Liver (tissue), 9 donors: Measurements from ENCODE around the gene AGAP2. TPM values are rescaled to one million over a fixed set of nuclear protein-coding genes. Genes with fewer than 3 reads are reported as not detected.
A peak's percentile ranks its signal among the peaks of the same experiment; 100 is the strongest.

Experiments used
- DNase-seq: peaks from one replicate; pipeline ENCODE4 v3.0.0-alpha.2; 2017; ENCODE audit warnings: low spot score
- H3K27ac ChIP-seq, 2 donors: one replicate each; pipeline ENCODE4 v1.7.0; 2013; ENCODE audit warnings: inconsistent platforms in 2 of 2, low read length in 2 of 2, control low read depth in 1 of 2, low read depth in 1 of 2, mild to moderate bottlenecking in 1 of 2
- H3K27me3 ChIP-seq, 4 donors: one replicate each; pipeline versions ENCODE4 v1.6.1 to v1.7.0; 2013; ENCODE audit warnings: low read length in 3 of 4, inconsistent platforms in 1 of 4, mild to moderate bottlenecking in 1 of 4, moderate library complexity in 1 of 4; ENCODE audit not compliant: control insufficient read depth in 4 of 4, insufficient read depth in 4 of 4
- H3K36me3 ChIP-seq, 4 donors: one replicate each; pipeline versions ENCODE4 v1.6.1 to v1.7.0; 2013; ENCODE audit warnings: low read length in 3 of 4, mild to moderate bottlenecking in 3 of 4, low read depth in 1 of 4, moderate library complexity in 1 of 4; ENCODE audit not compliant: control insufficient read depth in 4 of 4, insufficient read depth in 3 of 4
- H3K4me1 ChIP-seq, 4 donors: one replicate each; pipeline versions ENCODE4 v1.6.1 to v1.7.0; 2013; ENCODE audit warnings: low read length in 3 of 4, mild to moderate bottlenecking in 3 of 4, moderate library complexity in 1 of 4; ENCODE audit not compliant: control insufficient read depth in 4 of 4, insufficient read depth in 4 of 4
- H3K4me3 ChIP-seq, 3 donors: one replicate each; pipeline versions ENCODE4 v1.6.1 to v1.7.0; 2013; ENCODE audit warnings: low read length in 3 of 3, control low read depth in 1 of 3, low read depth in 1 of 3, mild to moderate bottlenecking in 1 of 3
- H3K9ac ChIP-seq, 2 donors: one replicate each; pipeline ENCODE4 v1.7.0; 2013; ENCODE audit warnings: low read length in 2 of 2, mild to moderate bottlenecking in 2 of 2, moderate library complexity in 2 of 2, control low read depth in 1 of 2, low read depth in 1 of 2
- H3K9me3 ChIP-seq, 4 donors: one replicate each; pipeline versions ENCODE4 v1.6.1 to v1.7.0; 2013; ENCODE audit warnings: low read length in 3 of 4; ENCODE audit not compliant: control insufficient read depth in 4 of 4
- EGR1 ChIP-seq, 2 donors: IDR thresholded peaks; 2 replicates each; pipeline ENCODE4 v1.6.1; 2016 to 2018; ENCODE audit warnings: antibody characterized with exemption in 2 of 2, low read depth in 2 of 2
- FOXA1 ChIP-seq: IDR thresholded peaks from 2 replicates; pipeline ENCODE4 v1.6.1; 2016; ENCODE audit warnings: antibody characterized with exemption
- FOXA2 ChIP-seq: IDR thresholded peaks from 2 replicates; pipeline ENCODE4 v1.6.1; 2016; ENCODE audit warnings: antibody characterized with exemption
- GABPA ChIP-seq, 2 donors: IDR thresholded peaks in 1 of 2; conservative IDR thresholded peaks in 1 of 2; 2 replicates each; pipeline ENCODE4 v1.6.1; 2016; ENCODE audit warnings: antibody characterized with exemption in 2 of 2, mild to moderate bottlenecking in 1 of 2, moderate library complexity in 1 of 2
- HNF4A ChIP-seq, 2 donors: conservative IDR thresholded peaks; 2 replicates each; pipeline ENCODE4 v1.6.1; 2016; ENCODE audit warnings: antibody characterized with exemption in 2 of 2, mild to moderate bottlenecking in 2 of 2
- HNF4G ChIP-seq: IDR thresholded peaks from 2 replicates; pipeline ENCODE4 v1.6.1; 2016; ENCODE audit warnings: antibody characterized with exemption
- JUND ChIP-seq, 2 donors: IDR thresholded peaks; 2 replicates each; pipeline ENCODE4 v1.6.1; 2016; ENCODE audit warnings: antibody characterized with exemption in 2 of 2
- MAX ChIP-seq: IDR thresholded peaks from 2 replicates; pipeline ENCODE4 v1.6.1; 2016; ENCODE audit warnings: antibody characterized with exemption
- NR2F2 ChIP-seq: IDR thresholded peaks from 2 replicates; pipeline ENCODE4 v1.6.1; 2016; ENCODE audit warnings: antibody characterized with exemption
- RAD21 ChIP-seq, 2 donors: IDR thresholded peaks; 2 replicates each; pipeline ENCODE4 v1.6.1; 2016; ENCODE audit warnings: antibody characterized with exemption in 2 of 2, mild to moderate bottlenecking in 2 of 2
- RXRA ChIP-seq, 2 donors: IDR thresholded peaks; 2 replicates each; pipeline ENCODE4 v1.6.1; 2017 to 2018; ENCODE audit warnings: antibody characterized with exemption in 2 of 2, mild to moderate bottlenecking in 1 of 2
- SP1 ChIP-seq: IDR thresholded peaks from 2 replicates; pipeline ENCODE4 v1.6.1; 2018; ENCODE audit warnings: antibody characterized with exemption, mild to moderate bottlenecking
- TAF1 ChIP-seq: conservative IDR thresholded peaks from 2 replicates; pipeline ENCODE4 v1.6.1; 2016; ENCODE audit warnings: antibody characterized with exemption, mild to moderate bottlenecking
- YY1 ChIP-seq: IDR thresholded peaks from 2 replicates; pipeline ENCODE4 v1.6.1; 2016; ENCODE audit warnings: antibody characterized with exemption, mild to moderate bottlenecking
- ZBTB33 ChIP-seq: IDR thresholded peaks from 2 replicates; pipeline ENCODE4 v1.6.1; 2016; ENCODE audit warnings: antibody characterized with exemption
- WGBS: extraction: QIAGEN DNeasy Blood & Tissue Kit; methylation state at CpG from one replicate; pipeline ENCODE4 v1.1.7; 2013; 5-methylcytosine and 5-hydroxymethylcytosine counted together
- polyA plus RNA-seq, 2 donors: library from polyadenylated mRNA; stranded (reverse) in 1 of 2; unstranded in 1 of 2; fragments of 200-250 nt in 1 of 2; fragments of >200 nt in 1 of 2; fragmentation: Nextera tagmentation in 1 of 2; extraction: Ambion mirVana in 1 of 2; gene quantifications; one replicate each; pipeline versions ENCODE4 v1.2.1 to v1.2.3, GENCODE V29; 2013 to 2015
- total RNA-seq, 2 donors: library from RNA; depleted of rRNA; stranded (reverse); fragments of >200 nt; gene quantifications; one replicate each; pipeline ENCODE4 v1.2.3, GENCODE V29; 2014
- TF ChIP-seq, protein P1 (sequence below): IDR thresholded peaks from 2 replicates; pipeline ENCODE4 v1.6.1; 2016; ENCODE audit warnings: antibody characterized with exemption, mild to moderate bottlenecking
- TF ChIP-seq, protein P2 (sequence below): IDR thresholded peaks from 2 replicates; pipeline ENCODE4 v1.6.1; 2016; ENCODE audit warnings: antibody characterized with exemption
- TF ChIP-seq, protein P3 (sequence below): fragments of 150-350 bp; IDR thresholded peaks from 2 replicates; pipeline ENCODE4 v1.5.1; 2017; ENCODE audit warnings: improper control_type of control experiment, low read depth, low read length; ENCODE audit not compliant: missing input control
- donor health status: healthy.
- donor health status: healthy.
- donor health status: healthy.
- donor health status: healthy.
- donor health status: healthy.

AGAP2 gene
- total and polyA plus RNA-seq, 4 donors = 0.18 to 1.7 (median 0.64) TPM

- peak overlapping the region in 1 of 3 donors; percentile 39 for H3K4me3 ChIP-seq
- H3K27ac ChIP-seq = peak overlapping the region; percentile 7 to 31
- WGBS = 56% methylated on average over 14 of the region's 14 CpGs
- peaks cover 0 to 6% (median under 1%) of the 10 kb centered on the region in 4 donors for H3K27me3 ChIP-seq
- no peaks in the 10 kb centered on the region for H3K9me3 ChIP-seq
- DNase-seq = no peak
- H3K4me1 ChIP-seq = peaks cover 3 to 26% (median 16%) of the 10 kb centered on the region in 4 donors
- TF ChIP-seq MAX = no peak
- no peak for TF ChIP-seq RXRA (IDR thresholded peaks at IDR 0.05)
- TF ChIP-seq, protein P1, sequence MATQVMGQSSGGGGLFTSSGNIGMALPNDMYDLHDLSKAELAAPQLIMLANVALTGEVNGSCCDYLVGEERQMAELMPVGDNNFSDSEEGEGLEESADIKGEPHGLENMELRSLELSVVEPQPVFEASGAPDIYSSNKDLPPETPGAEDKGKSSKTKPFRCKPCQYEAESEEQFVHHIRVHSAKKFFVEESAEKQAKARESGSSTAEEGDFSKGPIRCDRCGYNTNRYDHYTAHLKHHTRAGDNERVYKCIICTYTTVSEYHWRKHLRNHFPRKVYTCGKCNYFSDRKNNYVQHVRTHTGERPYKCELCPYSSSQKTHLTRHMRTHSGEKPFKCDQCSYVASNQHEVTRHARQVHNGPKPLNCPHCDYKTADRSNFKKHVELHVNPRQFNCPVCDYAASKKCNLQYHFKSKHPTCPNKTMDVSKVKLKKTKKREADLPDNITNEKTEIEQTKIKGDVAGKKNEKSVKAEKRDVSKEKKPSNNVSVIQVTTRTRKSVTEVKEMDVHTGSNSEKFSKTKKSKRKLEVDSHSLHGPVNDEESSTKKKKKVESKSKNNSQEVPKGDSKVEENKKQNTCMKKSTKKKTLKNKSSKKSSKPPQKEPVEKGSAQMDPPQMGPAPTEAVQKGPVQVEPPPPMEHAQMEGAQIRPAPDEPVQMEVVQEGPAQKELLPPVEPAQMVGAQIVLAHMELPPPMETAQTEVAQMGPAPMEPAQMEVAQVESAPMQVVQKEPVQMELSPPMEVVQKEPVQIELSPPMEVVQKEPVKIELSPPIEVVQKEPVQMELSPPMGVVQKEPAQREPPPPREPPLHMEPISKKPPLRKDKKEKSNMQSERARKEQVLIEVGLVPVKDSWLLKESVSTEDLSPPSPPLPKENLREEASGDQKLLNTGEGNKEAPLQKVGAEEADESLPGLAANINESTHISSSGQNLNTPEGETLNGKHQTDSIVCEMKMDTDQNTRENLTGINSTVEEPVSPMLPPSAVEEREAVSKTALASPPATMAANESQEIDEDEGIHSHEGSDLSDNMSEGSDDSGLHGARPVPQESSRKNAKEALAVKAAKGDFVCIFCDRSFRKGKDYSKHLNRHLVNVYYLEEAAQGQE = no peak
- no peak for TF ChIP-seq RAD21 (IDR thresholded peaks at IDR 0.05)
- no peak for TF ChIP-seq HNF4G
- TF ChIP-seq, protein P2, sequence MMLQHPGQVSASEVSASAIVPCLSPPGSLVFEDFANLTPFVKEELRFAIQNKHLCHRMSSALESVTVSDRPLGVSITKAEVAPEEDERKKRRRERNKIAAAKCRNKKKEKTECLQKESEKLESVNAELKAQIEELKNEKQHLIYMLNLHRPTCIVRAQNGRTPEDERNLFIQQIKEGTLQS = no peak
- TF ChIP-seq, protein P3, sequence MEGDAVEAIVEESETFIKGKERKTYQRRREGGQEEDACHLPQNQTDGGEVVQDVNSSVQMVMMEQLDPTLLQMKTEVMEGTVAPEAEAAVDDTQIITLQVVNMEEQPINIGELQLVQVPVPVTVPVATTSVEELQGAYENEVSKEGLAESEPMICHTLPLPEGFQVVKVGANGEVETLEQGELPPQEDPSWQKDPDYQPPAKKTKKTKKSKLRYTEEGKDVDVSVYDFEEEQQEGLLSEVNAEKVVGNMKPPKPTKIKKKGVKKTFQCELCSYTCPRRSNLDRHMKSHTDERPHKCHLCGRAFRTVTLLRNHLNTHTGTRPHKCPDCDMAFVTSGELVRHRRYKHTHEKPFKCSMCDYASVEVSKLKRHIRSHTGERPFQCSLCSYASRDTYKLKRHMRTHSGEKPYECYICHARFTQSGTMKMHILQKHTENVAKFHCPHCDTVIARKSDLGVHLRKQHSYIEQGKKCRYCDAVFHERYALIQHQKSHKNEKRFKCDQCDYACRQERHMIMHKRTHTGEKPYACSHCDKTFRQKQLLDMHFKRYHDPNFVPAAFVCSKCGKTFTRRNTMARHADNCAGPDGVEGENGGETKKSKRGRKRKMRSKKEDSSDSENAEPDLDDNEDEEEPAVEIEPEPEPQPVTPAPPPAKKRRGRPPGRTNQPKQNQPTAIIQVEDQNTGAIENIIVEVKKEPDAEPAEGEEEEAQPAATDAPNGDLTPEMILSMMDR = no peak
- no peak for TF ChIP-seq FOXA1
- TF ChIP-seq HNF4A (conservative IDR thresholded peaks at IDR 0.05) = no peak
- no peak for TF ChIP-seq YY1
- TF ChIP-seq FOXA2 = no peak
- TF ChIP-seq TAF1 = no peak
- no peak for TF ChIP-seq ZBTB33
- no peak for TF ChIP-seq JUND (IDR thresholded peaks at IDR 0.05)
- no peak for TF ChIP-seq SP1
- no peak for TF ChIP-seq EGR1 (IDR thresholded peaks at IDR 0.05; ENCODE audit: low read depth in 2 of 2)
- no peak for TF ChIP-seq GABPA (IDR thresholded peaks at IDR 0.05 in 1 of 2, conservative IDR thresholded peaks at IDR 0.05 in 1 of 2)
- TF ChIP-seq NR2F2 = no peak
- H3K36me3 ChIP-seq = peaks cover 0 to 6% (median 2%) of the 10 kb centered on the region in 4 donors
- no peak overlapping the region for H3K9ac ChIP-seq
Observed at GRCh38 chr12:57741844-57742738, 3.5 kb upstream of the AGAP2 start.
